Measurements from ENCODE around the gene CFAP299. TPM values are rescaled to one million over a fixed set of nuclear protein-coding genes. Genes with fewer than 3 reads are reported as not detected.
"Not testable (repeated sequence)": the region's sequence is repeated elsewhere in the genome, so short reads cannot be mapped to it uniquely, and the experiment has no call there.

CFAP299 gene
- total and polyA plus RNA-seq, 10 donors, result 0.11 TPM; not detected in 9

DNA sequence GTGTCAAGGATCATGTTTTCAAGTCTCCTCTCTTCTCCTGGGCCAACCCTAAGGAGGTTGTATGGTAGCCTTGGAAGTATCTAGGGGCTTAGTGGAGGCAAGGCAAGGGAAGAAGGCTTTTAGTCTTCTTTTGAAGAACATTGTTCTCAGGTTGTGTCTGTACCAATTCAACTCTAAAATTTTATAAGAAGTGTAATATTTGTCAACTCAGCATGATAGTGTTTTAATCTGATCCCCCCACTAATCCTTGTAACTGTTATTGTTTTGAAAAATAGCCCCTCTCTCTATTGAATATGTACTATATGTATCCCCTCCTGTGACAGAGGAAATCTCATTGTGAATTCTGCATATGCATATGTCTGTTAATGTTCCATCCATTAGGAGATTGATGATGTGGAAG lies 345.4 kb downstream of the CFAP299 start:
- TF ChIP-seq, protein P1, sequence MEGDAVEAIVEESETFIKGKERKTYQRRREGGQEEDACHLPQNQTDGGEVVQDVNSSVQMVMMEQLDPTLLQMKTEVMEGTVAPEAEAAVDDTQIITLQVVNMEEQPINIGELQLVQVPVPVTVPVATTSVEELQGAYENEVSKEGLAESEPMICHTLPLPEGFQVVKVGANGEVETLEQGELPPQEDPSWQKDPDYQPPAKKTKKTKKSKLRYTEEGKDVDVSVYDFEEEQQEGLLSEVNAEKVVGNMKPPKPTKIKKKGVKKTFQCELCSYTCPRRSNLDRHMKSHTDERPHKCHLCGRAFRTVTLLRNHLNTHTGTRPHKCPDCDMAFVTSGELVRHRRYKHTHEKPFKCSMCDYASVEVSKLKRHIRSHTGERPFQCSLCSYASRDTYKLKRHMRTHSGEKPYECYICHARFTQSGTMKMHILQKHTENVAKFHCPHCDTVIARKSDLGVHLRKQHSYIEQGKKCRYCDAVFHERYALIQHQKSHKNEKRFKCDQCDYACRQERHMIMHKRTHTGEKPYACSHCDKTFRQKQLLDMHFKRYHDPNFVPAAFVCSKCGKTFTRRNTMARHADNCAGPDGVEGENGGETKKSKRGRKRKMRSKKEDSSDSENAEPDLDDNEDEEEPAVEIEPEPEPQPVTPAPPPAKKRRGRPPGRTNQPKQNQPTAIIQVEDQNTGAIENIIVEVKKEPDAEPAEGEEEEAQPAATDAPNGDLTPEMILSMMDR (IDR thresholded peaks at IDR 0.05 in 8 of 11, conservative IDR thresholded peaks at IDR 0.05 in 3 of 11), result no peak
- TF ChIP-seq POLR2AphosphoS5 (IDR thresholded peaks at IDR 0.05) (no peak), POLR2A (IDR thresholded peaks at IDR 0.05) (no peak)
- Histone ChIP-seq H3K4me1 (no peaks in the 10 kb centered on the region), H3K27me3 (replicated peaks in 1 of 7) (no peaks in the 10 kb centered on the region), H3K36me3 (no peaks in the 10 kb centered on the region), H3K27ac (no peak overlapping the region), H3K9me3 (no peaks in the 10 kb centered on the region), H3K4me3 (no peak overlapping the region)
- DNase-seq, result no peak
- intact Hi-C loops (cut with DNase I; ENCODE audit: low total_unique reads), result no loop called here

GRCh38 chr4:80685214-80685613 lies 349.7 kb downstream of the CFAP299 start:
- intact Hi-C loops (cut with DNase I; ENCODE audit: low total_unique reads), result no loop called here

DNA sequence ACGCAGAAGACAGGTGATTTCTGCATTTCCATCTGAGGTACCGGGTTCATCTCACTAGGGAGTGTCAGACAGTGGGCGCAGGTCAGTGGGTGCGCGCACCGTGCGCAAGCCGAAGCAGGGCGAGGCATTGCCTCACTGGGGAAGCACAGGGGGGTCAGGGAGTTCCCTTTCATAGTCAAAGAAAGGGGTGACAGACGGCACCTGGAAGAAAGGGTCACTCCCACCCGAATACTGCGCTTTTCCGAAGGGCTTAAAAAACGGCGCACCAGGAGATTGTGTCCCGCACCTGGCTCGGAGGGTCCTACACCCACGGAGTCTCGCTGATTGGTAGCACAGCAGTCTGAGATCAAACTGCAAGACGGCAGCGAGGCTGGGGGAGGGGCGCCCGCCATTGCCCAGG lies 352.2 kb downstream of the CFAP299 start:
- H3K27ac ChIP-seq; intact Hi-C loops (cut with DNase I; ENCODE audit: low total_unique reads); H3K4me1 ChIP-seq; H3K9me3 ChIP-seq; H3K4me3 ChIP-seq; H3K27me3 ChIP-seq (replicated peaks in 1 of 7); H3K36me3 ChIP-seq; DNase-seq: not testable (repeated sequence)
- 86 to 95% (median 94%) methylated on average over 22 to 23 of the region's 23 CpGs for WGBS, 5 donors

More at GRCh38 chr4:80685214-80685613, 349.7 kb downstream of the CFAP299 start:
- Histone ChIP-seq H3K9me3 (no peaks in the 10 kb centered on the region), H3K27ac (no peak overlapping the region), H3K36me3 (no peaks in the 10 kb centered on the region), H3K4me1 (no peaks in the 10 kb centered on the region), H3K4me3 (no peak overlapping the region), H3K27me3 (replicated peaks in 1 of 7) (no peaks in the 10 kb centered on the region)
- no peak for TF ChIP-seq POLR2AphosphoS5 (IDR thresholded peaks at IDR 0.05)
- TF ChIP-seq POLR2A (IDR thresholded peaks at IDR 0.05), result no peak
- TF ChIP-seq, protein P1 (IDR thresholded peaks at IDR 0.05 in 8 of 11, conservative IDR thresholded peaks at IDR 0.05 in 3 of 11), result no peak
- no peak for DNase-seq

DNA sequence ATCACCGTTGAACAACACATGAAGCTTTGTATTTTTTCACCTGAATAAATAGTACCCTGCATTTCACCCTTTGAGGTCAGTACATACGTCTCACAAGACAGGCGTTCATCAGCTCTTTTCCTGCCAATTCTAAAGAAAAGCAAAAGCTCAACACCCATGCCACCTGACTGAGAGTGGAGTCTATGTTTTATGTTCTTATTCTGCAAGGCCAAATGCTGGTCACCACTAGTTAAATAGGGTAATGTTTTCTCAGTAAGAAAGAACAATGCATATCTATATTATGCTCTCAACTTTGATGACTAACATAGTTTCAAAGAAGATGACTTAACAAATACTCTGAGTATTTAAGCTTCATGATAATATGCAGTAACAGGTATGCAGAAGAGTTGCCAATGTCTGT lies 358.6 kb downstream of the CFAP299 start:
- TF ChIP-seq POLR2A (IDR thresholded peaks at IDR 0.05), result no peak
- TF ChIP-seq, protein P1 (IDR thresholded peaks at IDR 0.05 in 8 of 11, conservative IDR thresholded peaks at IDR 0.05 in 3 of 11), result no peak
- no peak for TF ChIP-seq POLR2AphosphoS5 (IDR thresholded peaks at IDR 0.05)
- WGBS, 5 donors, result 76 to 86% (median 79%) methylated on average over 3 of the region's 3 CpGs

DNA sequence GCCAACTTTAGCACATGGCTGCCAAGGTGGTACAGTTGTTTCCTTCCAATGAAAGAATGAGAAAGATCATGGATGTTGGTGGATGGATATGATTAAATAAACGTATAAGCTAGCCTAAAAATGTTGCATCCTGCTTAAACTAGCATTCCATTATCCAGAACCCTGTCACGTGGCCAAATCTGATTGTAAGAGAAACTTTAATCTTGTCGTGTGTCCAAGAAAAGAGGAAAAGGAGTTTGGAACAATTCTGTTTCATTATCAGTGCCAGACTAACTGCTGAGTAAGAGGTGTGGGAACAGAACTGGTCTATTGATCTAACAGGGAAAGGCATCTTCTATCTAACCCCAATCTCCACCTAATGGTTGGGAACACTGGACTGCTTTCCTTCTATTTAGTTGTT lies 369.8 kb downstream of the CFAP299 start:
- intact Hi-C loops (cut with DNase I; ENCODE audit: low total_unique reads), result no loop called here
- DNase-seq, result no peak
- no peaks in the 10 kb centered on the region for H3K4me1 ChIP-seq
- no peaks in the 10 kb centered on the region for H3K9me3 ChIP-seq
- H3K36me3 ChIP-seq, result no peaks in the 10 kb centered on the region
- TF ChIP-seq POLR2AphosphoS5 (IDR thresholded peaks at IDR 0.05) (no peak), POLR2A (IDR thresholded peaks at IDR 0.05) (no peak)
- TF ChIP-seq, protein P1 (IDR thresholded peaks at IDR 0.05 in 8 of 11, conservative IDR thresholded peaks at IDR 0.05 in 3 of 11), result no peak
- no peaks in the 10 kb centered on the region for H3K27me3 ChIP-seq (replicated peaks in 1 of 7)
- no peak overlapping the region for H3K4me3 ChIP-seq
- 42 to 68% (median 59%) methylated on average over 3 of the region's 3 CpGs for WGBS, 5 donors
- no peak overlapping the region for H3K27ac ChIP-seq

More for the DNA sequence above, 358.6 kb downstream of the CFAP299 start:
- H3K36me3 ChIP-seq, result no peaks in the 10 kb centered on the region
- no peak for DNase-seq
- H3K4me1 ChIP-seq, result no peaks in the 10 kb centered on the region
- intact Hi-C loops (cut with DNase I; ENCODE audit: low total_unique reads), result no loop called here
- H3K9me3 ChIP-seq, result peaks cover 0 to 4% (median 0%) of the 10 kb centered on the region in 8 donors
- H3K27ac ChIP-seq, result no peak overlapping the region
- H3K27me3 ChIP-seq (replicated peaks in 1 of 7), result no peaks in the 10 kb centered on the region
- H3K4me3 ChIP-seq, result no peak overlapping the region
